DMS 273 treated with DMSO at 0.1 percent for 48 hours (cell line): ENCODE measurements around the gene NFILZ.
"Not testable (repeated sequence)": the region's sequence is repeated elsewhere in the genome, so short reads cannot be mapped to it uniquely, and the experiment has no call there.

Experiments
- DNase-seq: peaks from one replicate; lab custom pipeline; 2025; lab: John Stamatoyannopoulos, UW

The NFILZ gene

DNA sequence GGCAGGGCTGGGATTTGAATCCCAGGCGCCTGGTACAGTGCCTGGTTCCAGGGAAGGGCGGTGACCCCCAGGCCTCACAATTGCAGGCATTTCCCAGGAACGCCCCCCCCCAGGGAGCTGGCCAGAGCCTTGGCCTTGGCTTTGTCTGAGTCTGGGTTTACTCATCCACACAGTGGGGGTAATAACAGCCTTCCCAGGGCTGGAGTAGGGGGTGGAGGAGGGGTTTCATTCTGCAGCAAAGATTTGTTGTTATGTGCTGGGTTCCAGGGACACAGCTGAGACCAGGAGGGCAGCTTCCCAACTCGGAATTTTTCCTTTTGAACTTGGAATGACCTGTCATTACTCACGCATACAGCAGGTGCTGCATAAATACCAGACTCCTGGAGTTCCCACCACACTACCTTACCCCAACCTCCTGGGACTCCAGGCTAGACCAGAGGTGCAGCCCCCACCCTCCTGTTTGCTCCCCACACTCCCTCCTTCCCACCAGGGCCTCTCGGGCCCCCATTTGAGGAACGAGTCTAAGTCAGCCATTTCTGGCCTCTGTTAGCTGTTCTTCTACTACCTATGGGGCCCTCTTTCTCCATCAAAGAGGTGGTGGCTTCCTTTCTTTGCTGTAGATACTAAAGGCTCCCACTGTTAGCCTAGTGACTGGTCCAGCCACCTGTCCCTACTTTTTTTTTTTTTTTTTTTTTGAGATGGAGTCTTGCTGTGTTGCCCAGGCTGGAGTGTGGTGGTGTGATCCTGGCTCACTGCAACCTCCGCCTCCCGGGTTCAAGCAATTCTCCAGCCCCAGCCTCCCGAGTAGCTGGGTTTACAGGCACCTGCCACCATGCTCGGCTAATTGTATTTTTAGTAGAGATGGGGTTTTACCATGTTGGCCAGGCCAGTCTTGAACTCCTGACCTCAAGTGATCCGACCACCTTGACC is 18.3 kb upstream of the NFILZ start:
- no peak for DNase-seq

DNA sequence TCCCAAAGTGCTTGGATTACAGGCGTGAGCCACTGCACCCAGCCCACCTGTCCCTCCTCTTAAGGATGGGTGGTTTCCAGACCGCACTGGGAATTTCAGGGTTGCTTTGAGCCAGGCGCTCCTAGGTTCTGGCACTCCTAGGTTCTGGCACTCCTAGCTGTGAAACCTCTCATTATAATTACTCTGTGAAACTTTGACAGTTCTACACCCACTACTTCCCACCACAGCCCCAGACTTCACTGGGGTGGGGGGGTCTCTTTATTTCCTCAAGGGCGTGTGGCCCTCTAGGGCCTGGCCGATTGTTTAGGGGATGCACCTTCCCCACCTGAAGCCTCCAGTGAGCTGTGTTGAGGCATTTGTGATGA is 17.6 kb upstream of the NFILZ start:
- no peak for DNase-seq

DNA sequence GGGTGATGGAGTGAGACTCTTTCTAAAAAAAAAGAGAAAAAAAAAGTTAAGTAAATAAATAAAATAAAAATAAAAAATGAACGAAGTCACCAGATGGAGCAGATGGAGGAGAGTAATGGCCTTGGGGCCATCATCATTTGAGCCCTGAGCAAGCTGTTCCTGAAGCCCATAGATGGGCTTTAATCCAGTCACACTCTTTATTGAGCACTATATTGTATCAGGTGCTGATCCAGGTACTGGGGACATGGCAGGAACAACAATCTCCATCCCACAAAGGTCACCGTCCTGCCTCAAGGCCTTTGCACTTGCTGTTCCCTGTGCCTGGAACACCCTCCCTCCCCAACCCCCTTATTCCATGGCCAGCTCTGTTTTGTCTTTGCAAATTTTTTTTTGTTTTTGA is 16.0 kb upstream of the NFILZ start:
- no peak for DNase-seq

DNA sequence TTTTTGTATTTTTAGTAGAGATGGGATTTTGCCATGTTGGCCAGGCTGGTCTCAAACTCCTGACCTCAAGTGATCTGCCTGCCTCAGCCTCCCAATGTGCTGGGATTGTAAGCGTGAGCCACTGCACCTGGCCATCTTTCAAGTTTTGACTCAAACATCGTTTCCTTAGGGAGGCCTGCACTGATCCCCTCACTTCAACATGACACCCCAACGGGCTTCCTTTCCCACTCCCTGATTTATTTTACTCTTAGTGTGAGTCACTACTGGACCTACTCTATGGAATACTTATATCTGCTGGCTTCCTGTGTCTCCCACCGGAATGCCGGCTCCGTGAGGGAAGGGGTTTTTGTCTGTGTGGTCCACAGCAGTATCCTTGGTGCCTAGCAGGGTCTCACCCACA is 15.4 kb upstream of the NFILZ start:
- DNase-seq = no peak

DNA sequence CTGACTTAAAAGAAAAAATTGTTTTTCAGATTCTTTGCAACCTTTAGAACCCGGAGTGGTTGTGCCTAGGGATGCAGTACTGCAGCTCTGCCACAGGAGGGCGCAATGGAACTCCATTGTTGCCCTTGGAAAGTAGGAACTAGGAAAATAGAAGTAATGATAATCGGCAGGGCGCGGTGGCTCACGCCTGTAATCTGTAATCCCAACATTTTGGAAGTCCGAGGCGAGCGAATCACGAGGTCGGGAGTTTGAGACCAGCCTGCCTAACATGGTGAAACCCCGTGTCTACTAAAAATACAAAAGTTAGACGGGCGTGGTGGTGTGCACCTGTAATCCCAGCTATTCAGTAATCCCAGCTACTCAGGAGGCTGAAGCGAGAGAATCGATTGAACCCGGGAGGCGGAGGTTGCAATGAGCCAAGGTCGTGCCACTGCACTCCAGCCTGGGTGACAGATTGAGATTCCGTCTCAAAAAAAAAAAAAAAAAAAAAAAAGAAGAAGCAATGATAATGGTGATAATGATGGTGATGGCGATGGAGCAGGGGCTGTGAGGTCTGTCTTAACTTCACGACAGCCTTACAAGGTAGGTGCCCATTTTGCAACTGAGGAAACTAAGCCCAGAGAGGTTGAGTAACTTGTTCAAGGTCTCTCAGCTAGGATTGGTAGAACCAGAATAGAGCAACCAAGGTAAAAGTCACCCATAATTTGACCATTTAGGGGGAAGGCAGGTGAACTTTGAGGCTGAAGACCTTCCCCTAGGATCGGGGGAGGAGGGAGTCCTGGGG is 14.4 kb upstream of the NFILZ start:
- DNase-seq = no peak

DNA sequence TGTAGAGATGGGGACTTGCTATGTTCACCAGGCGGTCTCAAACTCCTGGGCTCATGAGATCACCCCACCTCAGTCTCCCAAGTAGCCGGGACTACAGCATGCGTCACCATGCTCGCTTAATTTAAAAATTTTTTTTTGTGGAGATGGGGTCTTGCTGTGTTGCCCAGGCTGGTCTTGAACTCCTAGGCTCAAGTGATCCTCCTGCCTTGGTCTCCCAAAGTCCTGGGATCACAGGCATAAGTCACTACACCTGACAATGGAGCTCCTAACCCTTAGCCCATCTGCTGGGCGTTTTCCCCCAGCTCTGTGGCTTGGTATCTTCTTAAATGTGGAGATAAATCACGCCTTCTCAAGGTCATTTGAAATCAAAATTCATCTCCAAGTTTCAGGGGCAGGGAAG is 13.6 kb upstream of the NFILZ start:
- no peak for DNase-seq

DNA sequence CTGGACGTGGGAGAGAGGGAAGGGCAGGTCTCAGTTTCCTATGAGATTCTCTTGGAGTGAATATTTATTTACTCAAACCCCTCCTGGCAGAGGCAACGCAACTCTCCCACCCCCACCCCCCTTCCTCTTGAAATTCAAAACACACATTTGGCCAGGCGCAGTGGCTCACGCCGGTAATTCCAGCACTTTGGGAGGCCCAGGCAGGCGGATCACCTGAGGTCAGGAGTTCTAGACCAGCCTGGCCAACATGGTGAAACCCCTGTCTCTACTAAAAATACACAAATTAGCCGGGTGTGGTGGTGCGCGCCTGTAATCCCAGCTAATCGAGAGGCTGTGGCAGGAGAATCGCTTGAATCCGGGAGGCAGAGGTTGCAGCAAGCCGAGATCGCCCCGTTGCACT is 13.1 kb upstream of the NFILZ start:
- not testable (repeated sequence) for DNase-seq

DNA sequence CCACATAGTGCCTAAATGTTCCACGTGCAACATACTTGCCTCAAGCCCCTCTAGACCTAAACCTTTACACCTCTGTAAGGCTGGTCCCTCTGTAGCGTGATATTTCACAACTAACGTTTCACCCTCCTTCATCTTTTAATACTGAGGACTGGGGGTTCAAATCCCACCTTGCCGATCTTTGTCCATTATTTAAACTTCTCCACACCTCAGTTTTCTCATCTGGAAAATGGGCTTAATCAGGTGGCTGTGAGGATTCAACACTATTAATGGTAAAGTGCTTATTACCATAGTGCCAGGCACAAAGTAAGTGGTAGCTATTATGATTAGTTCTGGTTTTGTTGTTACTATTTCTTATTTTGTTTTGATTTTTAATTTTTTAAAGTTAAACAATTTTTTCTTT is 12.4 kb upstream of the NFILZ start:
- DNase-seq = no peak

DNA sequence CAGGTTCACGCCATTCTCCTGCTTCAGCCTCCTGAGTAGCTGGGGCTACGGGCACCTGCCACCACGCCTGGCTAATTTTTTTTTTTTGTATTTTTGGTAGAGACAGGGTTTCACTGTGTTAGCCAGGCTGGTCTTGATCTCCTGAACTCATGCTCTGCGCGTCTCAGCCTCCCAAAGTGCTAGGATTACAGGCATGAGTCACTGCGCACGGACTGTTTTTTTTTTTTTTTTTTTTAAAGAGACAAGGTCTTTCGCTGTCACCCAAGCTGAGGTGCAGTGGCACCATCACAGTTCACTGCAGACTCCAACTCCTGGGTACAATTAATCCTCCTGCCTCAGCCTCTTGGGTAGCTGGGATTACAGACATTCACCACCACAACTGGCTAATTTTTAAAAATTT is 11.7 kb upstream of the NFILZ start:
- DNase-seq = no peak

DNA sequence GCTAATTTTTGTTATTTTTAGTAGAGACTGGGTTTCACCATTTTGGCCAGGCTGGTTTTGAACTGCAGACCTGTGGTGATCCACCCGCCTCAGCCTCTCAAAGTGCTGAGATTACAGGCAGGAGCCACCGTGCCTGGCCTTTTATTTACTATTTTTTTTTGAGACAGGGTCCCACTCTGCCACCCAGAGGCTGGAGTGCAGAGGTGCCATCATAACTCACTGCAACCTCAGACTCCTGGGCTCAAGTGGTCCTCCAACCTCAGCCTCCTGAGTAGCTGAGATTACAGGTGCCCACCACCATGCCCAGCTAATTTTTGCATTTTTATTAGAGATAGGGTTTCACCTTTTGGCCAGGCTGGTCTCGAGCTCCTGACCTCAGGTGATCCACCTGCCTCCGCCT is 7.5 kb upstream of the NFILZ start:
- DNase-seq = not testable (repeated sequence)

DNA sequence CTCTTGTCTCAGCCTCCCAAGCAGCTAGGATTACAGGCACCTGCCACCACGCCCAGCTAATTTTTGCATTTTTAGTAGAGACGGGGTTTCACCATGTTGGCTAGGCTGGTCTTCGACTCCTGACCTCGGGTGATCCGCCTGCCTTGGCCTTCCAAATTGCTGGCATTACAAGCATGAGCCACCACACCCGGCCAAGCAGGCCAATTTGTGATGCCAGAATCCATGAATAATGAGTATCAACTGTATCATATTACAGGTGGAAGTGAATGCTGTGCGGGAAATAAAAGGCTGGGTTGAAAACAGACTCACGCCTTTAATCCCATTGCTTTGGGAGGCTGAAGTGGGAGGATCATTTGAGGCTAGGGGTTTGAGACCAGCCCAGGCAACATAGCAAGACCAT is 3.6 kb upstream of the NFILZ start:
- no peak for DNase-seq

DNA sequence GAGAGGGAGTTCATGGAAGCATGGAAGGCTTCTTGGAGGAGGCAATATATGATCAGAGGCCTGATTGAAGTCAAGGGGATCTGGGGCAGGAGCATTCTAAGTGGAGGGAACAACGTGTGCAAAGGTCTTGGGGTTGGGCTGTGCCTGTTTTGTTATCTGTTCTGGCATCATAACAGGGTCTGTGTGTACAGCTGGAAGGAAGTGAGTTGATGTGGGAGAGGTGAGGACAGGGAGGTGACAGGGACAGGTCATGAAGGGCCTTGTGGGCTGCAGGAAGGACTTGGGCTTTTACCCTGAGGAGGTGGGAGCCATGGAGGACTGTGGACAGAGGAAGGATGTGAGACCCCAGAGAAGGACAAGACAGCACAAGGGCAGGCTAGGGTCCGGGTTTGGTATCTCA is 1.2 kb upstream of the NFILZ start:
- DNase-seq = no peak

DNA sequence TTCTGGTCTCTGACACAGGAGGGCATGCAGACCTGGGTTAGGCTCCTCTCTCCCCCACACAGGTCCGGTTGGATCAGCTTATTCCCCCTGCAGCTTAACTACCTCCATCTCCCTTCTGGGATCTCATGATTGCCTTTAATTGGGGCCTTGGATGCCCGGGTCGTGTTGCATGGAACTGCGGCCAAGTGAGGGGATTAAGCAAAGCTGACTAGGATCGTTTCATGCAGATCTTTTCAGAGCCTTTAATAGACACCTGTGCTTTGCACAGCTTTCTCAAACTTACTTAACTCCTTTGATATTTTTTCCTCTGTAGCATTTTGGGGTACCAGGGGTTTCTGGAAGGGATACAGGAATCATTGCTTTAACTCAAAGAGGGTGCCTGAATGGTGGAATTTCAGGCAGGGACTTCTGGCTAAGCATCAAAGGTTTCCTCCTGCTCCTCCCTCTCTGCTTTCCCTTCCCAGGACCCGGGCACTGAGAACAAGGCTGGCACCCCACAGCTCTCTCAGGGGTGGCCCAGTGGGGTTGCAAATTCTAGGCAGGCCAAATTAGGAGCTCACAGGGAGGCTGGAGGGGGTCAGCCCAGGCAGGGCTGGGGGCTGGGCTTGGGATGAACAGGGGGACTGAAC is 477 bp downstream of the NFILZ start:
- no peak for DNase-seq

DNA sequence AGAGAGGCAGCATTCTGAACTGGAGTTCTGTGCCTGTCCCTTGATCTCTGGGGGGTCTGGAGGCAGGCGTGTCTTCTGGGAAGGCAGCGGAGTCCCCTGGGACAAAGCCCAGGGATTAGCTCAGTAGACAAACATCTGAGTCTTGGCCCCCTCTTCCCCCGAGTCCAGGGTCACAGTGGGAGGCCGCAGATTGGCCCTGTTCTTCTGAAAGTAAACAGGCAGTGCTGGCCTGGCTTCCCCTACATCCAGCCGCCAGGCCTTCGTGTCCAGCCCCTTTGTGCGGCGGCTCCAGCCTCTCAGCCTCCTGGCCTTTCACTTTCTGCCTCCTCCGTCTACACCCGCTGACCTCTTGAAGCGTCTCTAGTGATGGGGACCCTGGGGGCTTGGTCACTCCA is 989 bp downstream of the NFILZ start:
- no peak for DNase-seq

DNA sequence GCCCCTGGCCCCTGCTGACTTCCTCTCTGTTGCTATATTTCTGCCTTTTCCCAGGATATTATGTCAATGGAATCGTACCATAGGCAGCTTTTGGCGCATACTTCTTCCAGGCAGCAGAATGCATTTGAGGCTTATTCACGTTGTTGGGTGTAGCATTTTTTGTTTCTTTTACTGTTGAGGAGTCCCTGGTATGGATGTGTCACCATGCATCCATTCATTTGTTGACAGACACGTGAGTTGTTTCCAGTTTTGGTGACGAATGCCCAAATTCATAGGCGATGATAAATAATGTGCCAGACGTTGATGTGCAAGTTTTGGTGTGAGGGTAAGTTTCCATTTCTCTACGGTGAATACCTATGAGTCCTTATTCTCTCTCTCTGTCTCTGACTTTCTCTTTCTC is 5.0 kb downstream of the NFILZ start:
- no peak for DNase-seq

DNA sequence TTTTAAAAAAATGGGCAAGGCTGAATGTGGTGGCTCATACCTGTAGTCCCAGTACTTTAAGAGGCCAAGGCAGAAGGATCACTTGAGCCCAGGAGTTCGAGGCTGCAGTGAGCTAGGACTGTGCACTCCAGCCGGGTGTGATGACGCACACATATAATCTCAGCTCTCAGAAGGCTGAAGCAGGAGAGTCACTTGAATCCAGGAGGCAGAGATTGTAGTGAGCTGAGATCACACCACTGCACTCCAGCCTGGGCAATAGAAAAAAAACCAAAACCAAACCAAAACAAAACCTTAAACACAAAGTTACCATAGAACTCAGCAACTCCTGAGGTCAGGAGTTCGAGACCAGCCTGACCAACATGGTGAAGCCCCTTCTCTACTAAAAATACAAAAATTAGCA is 6.6 kb downstream of the NFILZ start:
- DNase-seq = not testable (repeated sequence)

DNA sequence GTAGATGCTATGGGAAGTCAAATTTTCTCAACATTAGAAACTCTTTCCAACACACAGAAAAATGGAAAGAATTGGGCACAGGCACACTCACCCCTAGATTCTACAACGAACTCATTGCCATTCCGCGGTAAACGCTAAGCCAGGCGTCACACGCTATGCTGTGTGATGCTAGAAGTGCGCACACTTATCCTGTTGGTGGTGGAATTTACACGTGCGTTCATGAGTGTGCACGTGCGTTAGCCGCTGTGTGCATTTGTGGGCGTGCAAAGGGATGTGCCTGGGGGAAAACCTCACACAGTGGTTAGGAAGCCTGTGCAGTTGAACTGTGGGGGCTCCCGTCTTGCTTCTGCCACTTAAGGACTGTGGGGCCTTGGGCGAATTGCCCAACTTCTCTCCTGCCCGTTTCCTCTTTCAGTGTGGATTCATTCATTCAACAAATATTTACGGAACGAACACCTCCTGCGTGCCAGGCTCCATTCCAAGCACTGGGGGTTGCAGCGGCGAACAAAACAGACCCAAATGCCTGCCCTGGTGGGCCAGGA is 7.7 kb downstream of the NFILZ start:
- no peak for DNase-seq

DNA sequence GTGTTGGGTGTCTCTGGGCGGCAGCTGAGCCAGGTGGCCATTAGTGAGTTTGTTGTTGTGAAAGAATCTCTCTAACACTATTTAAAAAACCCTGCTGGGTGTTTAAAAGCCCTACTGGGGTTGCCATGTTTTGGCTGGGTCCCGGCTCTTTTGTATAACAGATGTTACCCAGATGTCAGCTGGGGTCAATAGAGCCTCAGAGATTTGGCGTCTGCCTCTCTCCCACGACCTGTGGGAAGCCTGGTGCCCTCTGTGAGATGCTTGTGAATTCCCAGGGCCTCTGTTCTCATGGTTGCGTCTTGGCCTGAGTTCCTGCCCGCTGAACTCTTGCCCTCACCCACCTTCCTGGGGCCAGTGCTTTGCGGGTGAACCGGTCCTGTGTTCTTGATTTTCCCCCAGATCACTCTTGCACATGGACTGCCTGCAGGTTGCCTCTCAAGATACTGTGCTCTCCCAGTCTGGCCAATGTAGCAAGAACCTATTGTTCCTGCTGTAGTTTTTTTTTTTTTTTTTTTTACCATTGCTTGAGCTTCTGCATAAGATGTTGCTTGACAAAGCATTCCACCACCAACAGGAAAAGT is 9.5 kb downstream of the NFILZ start:
- DNase-seq = no peak

DNA sequence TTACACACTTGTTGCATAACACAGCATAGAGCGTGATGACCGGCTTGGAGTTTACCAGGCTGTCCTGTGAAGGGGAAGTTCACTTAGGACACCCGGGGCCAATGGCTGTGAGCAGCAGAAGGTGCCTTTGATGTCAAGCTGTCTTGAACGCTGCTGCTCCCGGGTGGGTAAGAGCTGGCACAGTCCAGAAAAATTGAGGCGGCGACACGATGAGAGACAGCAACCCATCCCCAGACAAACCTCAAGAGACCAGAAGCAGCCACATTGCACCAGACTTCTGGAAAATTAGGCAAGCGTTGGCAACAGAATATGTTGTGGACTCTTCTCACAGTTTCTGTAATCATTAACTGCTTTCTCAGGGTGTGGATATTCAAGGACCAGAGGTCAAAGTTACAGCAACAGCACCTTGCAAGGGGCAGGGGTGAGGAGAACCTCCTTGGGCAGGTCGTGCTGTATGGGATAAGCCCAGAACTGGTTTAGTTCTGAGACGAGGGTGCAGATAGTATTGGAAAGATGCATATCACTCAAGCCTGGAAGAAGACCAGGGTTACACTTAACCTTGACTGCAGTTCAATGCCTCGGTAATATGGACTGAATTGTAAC is 10.1 kb downstream of the NFILZ start:
- DNase-seq = no peak

DNA sequence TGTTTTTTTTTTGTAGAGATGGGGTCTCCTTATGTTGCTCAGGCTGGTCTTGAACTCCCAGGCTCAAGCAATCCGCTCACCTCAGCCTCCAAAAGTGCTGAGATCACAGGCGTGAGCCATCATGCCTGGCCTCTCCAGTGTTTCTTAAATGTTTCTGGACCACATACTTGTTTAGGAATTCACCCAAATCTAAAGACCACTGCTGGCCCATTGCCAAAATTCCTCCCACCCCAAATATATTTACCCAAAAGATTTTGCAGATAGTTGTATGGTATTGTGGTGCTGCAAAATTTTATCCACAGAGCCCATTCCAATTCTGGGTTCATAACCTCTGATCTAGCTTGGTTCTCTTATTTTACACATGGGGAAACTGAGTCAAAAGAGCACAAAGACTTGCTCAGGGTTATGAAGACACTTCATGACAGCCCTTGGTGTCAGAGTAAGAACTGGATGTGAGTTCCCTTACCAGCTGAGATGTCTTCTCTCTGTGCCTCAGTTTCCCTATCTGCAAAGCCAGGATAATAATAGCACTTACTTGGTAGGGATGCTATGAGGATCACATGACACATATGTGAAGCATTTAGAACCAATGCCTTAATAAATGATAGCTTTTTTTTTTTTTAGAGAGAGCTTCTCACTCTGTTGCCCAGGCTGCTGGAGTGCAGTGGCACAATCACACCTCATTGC is 10.9 kb downstream of the NFILZ start:
- no peak for DNase-seq

DNA sequence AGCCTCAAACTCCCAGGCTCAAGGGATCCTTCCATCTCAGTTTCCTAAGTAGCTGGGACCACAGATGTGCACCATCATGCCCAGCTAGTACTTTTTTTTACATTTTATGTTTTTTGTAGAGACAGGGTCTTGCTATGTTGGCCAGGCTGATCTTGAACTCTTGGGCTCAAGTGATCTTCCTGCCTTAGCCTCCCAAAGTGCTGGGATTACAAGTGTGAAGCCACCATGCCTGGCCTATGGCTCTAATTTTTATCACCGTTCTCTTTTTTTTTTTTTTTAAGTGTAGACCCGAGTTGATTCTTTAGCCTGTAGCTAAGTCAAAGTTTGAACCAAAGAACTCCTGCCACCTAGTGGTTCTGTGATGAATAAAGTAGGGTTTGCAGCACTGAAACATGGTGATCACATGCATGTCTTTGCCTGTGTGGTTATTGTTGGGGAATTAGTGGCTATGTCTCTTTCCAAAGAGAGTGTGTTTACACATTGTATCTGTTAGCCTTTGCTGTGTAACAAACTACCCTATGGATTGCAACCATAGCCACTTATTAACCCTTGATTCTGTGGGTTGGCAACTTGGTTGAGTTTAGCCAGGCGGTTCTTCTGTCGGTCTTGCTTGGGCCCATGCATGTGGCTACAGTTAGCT is 11.6 kb downstream of the NFILZ start:
- DNase-seq = peak; percentile 14
